ENCODE data around the gene EML1.

GRCh38 chr14:99938896-99939295 is 145.7 kb downstream of the EML1 start:
- TF ChIP-seq ZNF274 (CRISPR knock-in tag; IDR thresholded peaks at IDR 0.05) (no peak), CBX2 (IDR thresholded peaks at IDR 0.05; ENCODE audit: low read depth, low read length) (no peak), CBX2 (CRISPR knock-in tag; IDR thresholded peaks at IDR 0.05; ENCODE audit: low read depth) (no peak)
